SIG-M5 (cell line): ENCODE data around the gene DTD1.

Experiments used
- DNase-seq: peaks from one replicate; lab custom pipeline; 2025; lab: John Stamatoyannopoulos, UW

DTD1 gene

GRCh38 chr20:18663932-18664331, 76.1 kb downstream of the DTD1 start:
- no peak for DNase-seq

GRCh38 chr20:18665135-18665534, 77.3 kb downstream of the DTD1 start:
- DNase-seq, result no peak

GRCh38 chr20:18666803-18667415, 79.1 kb downstream of the DTD1 start:
- DNase-seq, result no peak

- DNase-seq, result no peak
These were observed 81.6 kb downstream of the DTD1 start for GRCh38 chr20:18669241-18670019.

- no peak for DNase-seq
These were observed 83.4 kb downstream of the DTD1 start for GRCh38 chr20:18671203-18671710.

GRCh38 chr20:18672834-18673233, 85.0 kb downstream of the DTD1 start:
- no peak for DNase-seq

GRCh38 chr20:18676396-18676795, 88.5 kb downstream of the DTD1 start:
- no peak for DNase-seq

GRCh38 chr20:18677126-18677525, 89.3 kb downstream of the DTD1 start:
- no peak for DNase-seq

GRCh38 chr20:18678549-18679419, 90.9 kb downstream of the DTD1 start:
- no peak for DNase-seq

GRCh38 chr20:18683839-18684238, 96.0 kb downstream of the DTD1 start:
- DNase-seq, result no peak

- no peak for DNase-seq
These were observed 96.9 kb downstream of the DTD1 start for GRCh38 chr20:18684775-18685174.

GRCh38 chr20:18685406-18685805, 97.6 kb downstream of the DTD1 start:
- DNase-seq, result no peak

- no peak for DNase-seq
These were observed 98.8 kb downstream of the DTD1 start for GRCh38 chr20:18686696-18687095.

- DNase-seq, result no peak
These were observed 100.8 kb downstream of the DTD1 start for GRCh38 chr20:18688676-18689075.

- DNase-seq, result no peak
These were observed 101.7 kb downstream of the DTD1 start for GRCh38 chr20:18689557-18689956.

- DNase-seq, result no peak
These were observed 104.6 kb downstream of the DTD1 start for GRCh38 chr20:18692447-18692846.

GRCh38 chr20:18694071-18694470, 106.2 kb downstream of the DTD1 start:
- DNase-seq, result no peak

GRCh38 chr20:18695175-18695574, 107.3 kb downstream of the DTD1 start:
- no peak for DNase-seq

GRCh38 chr20:18698735-18699380, 111.0 kb downstream of the DTD1 start:
- DNase-seq, result no peak

- no peak for DNase-seq
These were observed 114.1 kb downstream of the DTD1 start for GRCh38 chr20:18701969-18702368.

GRCh38 chr20:18702736-18703135, 114.9 kb downstream of the DTD1 start:
- no peak for DNase-seq

GRCh38 chr20:18705490-18705889, 117.6 kb downstream of the DTD1 start:
- no peak for DNase-seq
